ENCODE measurements around the gene PEPD. TPM values are rescaled to one million over a fixed set of nuclear protein-coding genes. Genes with fewer than 3 reads are reported as not detected.

Gene PEPD
- total RNA-seq, 2 donors from 2014 or later: 74.0 to 89.9 TPM

- no peaks in the 10 kb centered on the region for H3K4me1 ChIP-seq (replicated peaks)
- intact Hi-C loops (cut with DNase I): no loop called here
- no peak overlapping the region for H3K27ac ChIP-seq
- 89% methylated on average over 22 of the region's 23 CpGs for WGBS
- H3K4me3 ChIP-seq: no peak overlapping the region
- H3K36me3 ChIP-seq: no peaks in the 10 kb centered on the region
- no peaks in the 10 kb centered on the region for H3K9me3 ChIP-seq
- TF ChIP-seq POLR2AphosphoS5 (IDR thresholded peaks at IDR 0.05): no peak
- no peak for TF ChIP-seq CTCF (IDR thresholded peaks at IDR 0.05)
- no peak for TF ChIP-seq POLR2A (IDR thresholded peaks at IDR 0.05)
- H3K27me3 ChIP-seq (replicated peaks; ENCODE audit: insufficient read depth): no peaks in the 10 kb centered on the region
- no peak for DNase-seq (ENCODE audit: low spot score)
These were observed 75.0 kb downstream of the PEPD start for GRCh38 chr19:33446330-33447293.

GRCh38 chr19:33445442-33446329 lies 75.9 kb downstream of the PEPD start:
- intact Hi-C loops (cut with DNase I): no loop called here
- no peaks in the 10 kb centered on the region for H3K9me3 ChIP-seq
- 82% methylated on average over 17 of the region's 17 CpGs for WGBS
- no peaks in the 10 kb centered on the region for H3K36me3 ChIP-seq
- no peak overlapping the region for H3K27ac ChIP-seq
- H3K27me3 ChIP-seq (replicated peaks; ENCODE audit: insufficient read depth): no peaks in the 10 kb centered on the region
- TF ChIP-seq CTCF (IDR thresholded peaks at IDR 0.05) (no peak), POLR2A (IDR thresholded peaks at IDR 0.05) (no peak), POLR2AphosphoS5 (IDR thresholded peaks at IDR 0.05) (no peak)
- DNase-seq (ENCODE audit: low spot score): no peak
- no peaks in the 10 kb centered on the region for H3K4me1 ChIP-seq (replicated peaks)
- no peak overlapping the region for H3K4me3 ChIP-seq

- no peaks in the 10 kb centered on the region for H3K36me3 ChIP-seq
- H3K4me1 ChIP-seq (replicated peaks): no peaks in the 10 kb centered on the region
- 91% methylated on average over 12 of the region's 12 CpGs for WGBS
These were observed 76.8 kb downstream of the PEPD start for GRCh38 chr19:33444562-33445441.

More at GRCh38 chr19:33444562-33445441, 76.8 kb downstream of the PEPD start:
- intact Hi-C loops (cut with DNase I): no loop called here
- Histone ChIP-seq H3K27ac (no peak overlapping the region), H3K27me3 (replicated peaks; ENCODE audit: insufficient read depth) (no peaks in the 10 kb centered on the region), H3K4me3 (no peak overlapping the region), H3K9me3 (no peaks in the 10 kb centered on the region)
- TF ChIP-seq POLR2A (IDR thresholded peaks at IDR 0.05) (no peak), CTCF (IDR thresholded peaks at IDR 0.05) (no peak), POLR2AphosphoS5 (IDR thresholded peaks at IDR 0.05) (no peak)
- DNase-seq (ENCODE audit: low spot score): no peak
